K562 (cell line): ENCODE measurements around the gene CCDC93. TPM values are rescaled to one million over a fixed set of nuclear protein-coding genes. Genes with fewer than 3 reads are reported as not detected.

Source experiments
- CEBPG ChIP-seq, 3 experiments: fragments of 200-800 bp in 1 of 3; sonication (Bioruptor generic) in 1 of 3; sonication (generic) in 1 of 3; formaldehyde crosslinking in 1 of 3; IDR thresholded peaks in 2 of 3; conservative IDR thresholded peaks in 1 of 3; 2 replicates each; pipeline versions ENCODE4 v1.6.1 to v1.8.0; 2016 to 2022; ENCODE audit warnings: missing compliant biosample characterization in 2 of 3, missing genetic modification characterization in 2 of 3, mild to moderate bottlenecking in 1 of 3, missing genetic modification reagents in 1 of 3
- CLOCK ChIP-seq: fragments of 250-450 bp; sonication (Bioruptor Pico); IDR thresholded peaks from 2 replicates; pipeline ENCODE4 v1.4.0; 2020; ENCODE audit warnings: mild to moderate bottlenecking, moderate library complexity, borderline replicate concordance
- E2F3 ChIP-seq: fragments of 250-450 bp; sonication (Bioruptor Pico); IDR thresholded peaks from 2 replicates; pipeline ENCODE4 v1.4.0; 2020; ENCODE audit warnings: mild to moderate bottlenecking
- E2F6 ChIP-seq, 2 experiments: IDR thresholded peaks; 2 replicates each; pipeline ENCODE4 v1.6.1; 2011; ENCODE audit warnings: borderline replicate concordance in 1 of 2, control low read depth in 1 of 2, low read depth in 1 of 2, low read length in 1 of 2, mild to moderate bottlenecking in 1 of 2, mixed read lengths in 1 of 2, moderate library complexity in 1 of 2; ENCODE audit not compliant: insufficient read depth in 1 of 2, insufficient read length in 1 of 2, poor library complexity in 1 of 2, severe bottlenecking in 1 of 2; ENCODE audit errors: extremely low read depth in 1 of 2
- ELF1 ChIP-seq: fragments of 200-800 bp; sonication (Bioruptor generic); IDR thresholded peaks from 2 replicates; pipeline ENCODE4 v1.6.1; 2016; ENCODE audit warnings: missing genetic modification characterization, missing compliant biosample characterization
- HLTF ChIP-seq: fragments of 450-650 bp; IDR thresholded peaks from 2 replicates; pipeline ENCODE4 v1.6.1; 2016
- MTA1 ChIP-seq: fragments of 450-650 bp; IDR thresholded peaks from 2 replicates; pipeline ENCODE4 v1.6.1; 2017; ENCODE audit warnings: borderline replicate concordance
- NFYB ChIP-seq: IDR thresholded peaks from 2 replicates; pipeline ENCODE4 v1.6.1; 2011; ENCODE audit warnings: mild to moderate bottlenecking, moderate library complexity; ENCODE audit not compliant: insufficient read length; ENCODE audit errors: extremely low read depth
- NR2C2 ChIP-seq, 2 experiments: fragments of 200-800 bp in 1 of 2; sonication (Bioruptor generic) in 1 of 2; sonication (generic) in 1 of 2; formaldehyde crosslinking in 1 of 2; IDR thresholded peaks; 2 replicates each; pipeline versions ENCODE4 v1.6.1 to v1.8.0; 2016 to 2022; ENCODE audit warnings: mild to moderate bottlenecking in 1 of 2, missing compliant biosample characterization in 1 of 2, missing genetic modification characterization in 1 of 2, missing genetic modification reagents in 1 of 2
- PCBP1 ChIP-seq: fragments of 200-400 bp; formaldehyde crosslinking; IDR thresholded peaks from 2 replicates; pipeline ENCODE4 v1.6.1; 2018; ENCODE audit warnings: mild to moderate bottlenecking, low read depth, low read length; ENCODE audit not compliant: poor library complexity, severe bottlenecking
- POLR2G ChIP-seq: fragments of 200-400 bp; formaldehyde crosslinking; IDR thresholded peaks from 2 replicates; pipeline ENCODE4 v1.6.1; 2017; ENCODE audit warnings: low read depth, mild to moderate bottlenecking, antibody characterized with exemption, low read length, moderate library complexity
- SLC30A9 ChIP-seq: fragments of 250-450 bp; sonication (Bioruptor Pico); IDR thresholded peaks from 2 replicates; pipeline ENCODE4 v1.8.0; 2022; ENCODE audit warnings: mild to moderate bottlenecking, moderate library complexity
- ZBTB33 ChIP-seq: sonication (generic); formaldehyde crosslinking; IDR thresholded peaks from 2 replicates; pipeline ENCODE4 v1.8.1; 2023; ENCODE audit warnings: mild to moderate bottlenecking, missing genetic modification reagents
- ZFX ChIP-seq: sonication (generic); formaldehyde crosslinking; IDR thresholded peaks from 2 replicates; pipeline ENCODE4 v1.8.0; 2022; ENCODE audit warnings: mild to moderate bottlenecking, missing genetic modification reagents, moderate library complexity
- ZNF408 ChIP-seq: fragments of 250-450 bp; sonication (Bioruptor Pico); IDR thresholded peaks from 2 replicates; pipeline ENCODE4 v1.4.0; 2020; ENCODE audit warnings: low read depth, mild to moderate bottlenecking, moderate library complexity
- ZNF518B ChIP-seq: fragments of 250-450 bp; sonication (Bioruptor Pico); IDR thresholded peaks from 2 replicates; pipeline ENCODE4 v1.5.0; 2021; ENCODE audit warnings: mild to moderate bottlenecking, moderate library complexity
- polyA plus RNA-seq, 8 experiments: library from polyadenylated mRNA; depleted of rRNA in 4 of 8; stranded (reverse) in 5 of 8; unstranded in 3 of 8; fragments of >200 nt; fragmentation: Nextera tagmentation in 2 of 8; fragmentation: Illumina TruSeq in 1 of 8; extraction: Ambion mirVana in 2 of 8; extraction: Trizol in 1 of 8; gene quantifications; 2 replicates each; pipeline versions ENCODE4 v1.2.1 to v1.2.3, GENCODE V29; 2011 to 2014; ENCODE audit warnings: inconsistent platforms in 1 of 8, missing spikeins in 1 of 8
- total RNA-seq, 7 experiments: library from RNA; depleted of rRNA in 6 of 7; stranded (reverse); fragments of >200 nt in 6 of 7; fragmentation: Illumina TruSeq in 2 of 7; extraction: Trizol in 2 of 7; gene quantifications; 2 replicates each; pipeline versions ENCODE4 v1.2.1 to v1.2.3, GENCODE V29; 2011 to 2021; ENCODE audit warnings: low replicate concordance in 1 of 7

CCDC93 gene
- total and polyA plus RNA-seq, 9 of the 15 experiments (the other 6 are each of a cell fraction or from before 2014, with no cell fraction given) = 3.3 to 19.3 (median 12.4) TPM

GRCh38 chr2:118013724-118014491, at the start of gene CCDC93 (continued):
- TF ChIP-seq HLTF (no peak), SLC30A9 (no peak), ZNF408 (CRISPR knock-in tag) (no peak), CEBPG (CRISPR knock-in tag; IDR thresholded peaks at IDR 0.05) (no peak), CEBPG (tag; conservative IDR thresholded peaks at IDR 0.05 in 1 of 2, IDR thresholded peaks at IDR 0.05 in 1 of 2) (no peak), CLOCK (CRISPR knock-in tag) (no peak), POLR2G (peak; percentile 85), E2F6 (IDR thresholded peaks at IDR 0.05; ENCODE audit: borderline replicate concordance in 1 of 2, extremely low read depth in 1 of 2, insufficient read depth in 1 of 2, insufficient read length in 1 of 2, low read depth in 1 of 2, low read length in 1 of 2, poor library complexity in 1 of 2, severe bottlenecking in 1 of 2) (peak; percentile 21 to 52), NR2C2 (CRISPR knock-in tag; IDR thresholded peaks at IDR 0.05) (no peak), NR2C2 (tag; IDR thresholded peaks at IDR 0.05) (peak; percentile 94), PCBP1 (no peak), NFYB (no peak), MTA1 (no peak), ZNF518B (no peak), ZBTB33 (no peak), ZFX (peak; percentile 66), ELF1 (tag) (0 out of 2 replicates have a peak, but pooled peaks have one; percentile 11), E2F3 (CRISPR knock-in tag) (0 out of 2 replicates have a peak, but pooled peaks have one; percentile 31)
